GM18519 (cell line): Measurements from ENCODE around the gene SMYD4.
"Not testable (repeated sequence)": the region's sequence is repeated elsewhere in the genome, so short reads cannot be mapped to it uniquely, and the experiment has no call there.

Experiments used
- ATAC-seq: cut with Tn5 transposase; IDR thresholded peaks from one replicate; pipeline ENCODE4 v1.9.1; 2021; ENCODE audit warnings: mild to moderate bottlenecking, moderate library complexity; ENCODE audit not compliant: unreplicated experiment, low FRiP score

Gene SMYD4

GRCh38 chr17:1829592-1830257, at the start of gene SMYD4, which contains the start of gene RPA1:
SMYD4 (minus strand) TSS chr17:1829902; CDS start chr17:1827994, 1,908 bp downstream.
RPA1 (plus strand) TSS chr17:1830005; CDS start chr17:1830094, 89 bp downstream.
- ATAC-seq, result peak; percentile 68

GRCh38 chr17:1878419-1879121, 48.9 kb upstream of the SMYD4 start:
- ATAC-seq, result no peak

- no peak for ATAC-seq
Observed at GRCh38 chr17:1875597-1875996, 45.9 kb upstream of the SMYD4 start.

- no peak for ATAC-seq
Observed at GRCh38 chr17:1873418-1873817, 43.7 kb upstream of the SMYD4 start.

- ATAC-seq, result no peak
Observed at GRCh38 chr17:1872976-1873375, 43.3 kb upstream of the SMYD4 start.

GRCh38 chr17:1872254-1872653, 42.6 kb upstream of the SMYD4 start:
- ATAC-seq, result no peak

GRCh38 chr17:1871756-1872155, 42.1 kb upstream of the SMYD4 start:
- ATAC-seq, result no peak

- ATAC-seq, result no peak
Observed at GRCh38 chr17:1870592-1870991, 40.9 kb upstream of the SMYD4 start.

- ATAC-seq, result no peak
Observed at GRCh38 chr17:1868090-1868489, 38.4 kb upstream of the SMYD4 start.

GRCh38 chr17:1867307-1867706, 37.6 kb upstream of the SMYD4 start:
- no peak for ATAC-seq

- ATAC-seq, result no peak
Observed at GRCh38 chr17:1865252-1866037, 35.7 kb upstream of the SMYD4 start.

GRCh38 chr17:1861391-1862010, 31.8 kb upstream of the SMYD4 start:
- no peak for ATAC-seq

GRCh38 chr17:1860978-1861377, 31.3 kb upstream of the SMYD4 start:
- no peak for ATAC-seq

GRCh38 chr17:1856462-1856861, 26.8 kb upstream of the SMYD4 start:
- ATAC-seq, result not testable (repeated sequence)

GRCh38 chr17:1853698-1854097, 24.0 kb upstream of the SMYD4 start:
- ATAC-seq, result no peak

- ATAC-seq, result no peak
Observed at GRCh38 chr17:1852327-1852726, 22.6 kb upstream of the SMYD4 start.

GRCh38 chr17:1847191-1847590, 17.5 kb upstream of the SMYD4 start:
- no peak for ATAC-seq

- ATAC-seq, result no peak
Observed at GRCh38 chr17:1843947-1844346, 14.2 kb upstream of the SMYD4 start.

- ATAC-seq, result no peak
Observed at GRCh38 chr17:1839516-1839915, 9.8 kb upstream of the SMYD4 start.

GRCh38 chr17:1834380-1835149, 4.9 kb upstream of the SMYD4 start:
- ATAC-seq, result peak; percentile 48
